ENCODE results near the gene HLF.

- no peak for TF ChIP-seq CTCF (IDR thresholded peaks at IDR 0.05)
- no peak for TF ChIP-seq EP300 (IDR thresholded peaks at IDR 0.05; ENCODE audit: low read depth)
Observed at GRCh38 chr17:55284001-55284884, 19.5 kb downstream of the HLF start.
